ENCODE measurements around the gene SLC27A5. TPM values are rescaled to one million over a fixed set of nuclear protein-coding genes. Genes with fewer than 3 reads are reported as not detected.

The SLC27A5 gene
- total RNA-seq, 1 donor from 2014 or later, result 35.8 TPM

GRCh38 chr19:58482372-58482771 lies 29.4 kb downstream of the SLC27A5 start:
- TF ChIP-seq POLR2A (IDR thresholded peaks at IDR 0.05) (no peak), POLR2AphosphoS5 (IDR thresholded peaks at IDR 0.05; ENCODE audit: insufficient read depth in 1 of 2, low read depth in 1 of 2) (no peak)
- no peak overlapping the region for H3K4me3 ChIP-seq
- intact Hi-C loops (cut with DNase I), result no loop called here
- H3K27me3 ChIP-seq, result no peaks in the 10 kb centered on the region
- no peaks in the 10 kb centered on the region for H3K4me1 ChIP-seq
- DNase-seq (ENCODE audit: extremely low spot score in 2 of 2), result no peak
- no peak overlapping the region for H3K27ac ChIP-seq
- H3K36me3 ChIP-seq, result no peaks in the 10 kb centered on the region
- H3K9me3 ChIP-seq, result no peaks in the 10 kb centered on the region

- Histone ChIP-seq H3K36me3 (no peaks in the 10 kb centered on the region), H3K27ac (no peak overlapping the region), H3K9me3 (no peaks in the 10 kb centered on the region), H3K4me3 (no peak overlapping the region), H3K27me3 (no peaks in the 10 kb centered on the region), H3K4me1 (peaks cover 11% of the 10 kb centered on the region)
- intact Hi-C loops (cut with DNase I), result no loop called here
- DNase-seq (ENCODE audit: extremely low spot score in 2 of 2), result no peak
- TF ChIP-seq POLR2AphosphoS5 (IDR thresholded peaks at IDR 0.05; ENCODE audit: insufficient read depth in 1 of 2, low read depth in 1 of 2) (no peak), POLR2A (IDR thresholded peaks at IDR 0.05) (no peak), CTCF (IDR thresholded peaks at IDR 0.05) (no peak)
Observed at GRCh38 chr19:58480831-58481230, 31.0 kb downstream of the SLC27A5 start.

GRCh38 chr19:58480481-58480830 lies 31.3 kb downstream of the SLC27A5 start:
- H3K27ac ChIP-seq, result no peak overlapping the region
- no peaks in the 10 kb centered on the region for H3K36me3 ChIP-seq
- TF ChIP-seq POLR2AphosphoS5 (IDR thresholded peaks at IDR 0.05; ENCODE audit: insufficient read depth in 1 of 2, low read depth in 1 of 2) (no peak), CTCF (IDR thresholded peaks at IDR 0.05) (no peak), POLR2A (IDR thresholded peaks at IDR 0.05) (no peak)
- no peaks in the 10 kb centered on the region for H3K27me3 ChIP-seq
- intact Hi-C loops (cut with DNase I), result no loop called here
- no peaks in the 10 kb centered on the region for H3K9me3 ChIP-seq
- no peak for DNase-seq (ENCODE audit: extremely low spot score in 2 of 2)
- H3K4me1 ChIP-seq, result peaks cover 12% of the 10 kb centered on the region
- H3K4me3 ChIP-seq, result no peak overlapping the region

GRCh38 chr19:58479736-58480480 lies 31.9 kb downstream of the SLC27A5 start:
- no peaks in the 10 kb centered on the region for H3K27me3 ChIP-seq
- no peaks in the 10 kb centered on the region for H3K9me3 ChIP-seq
- no peak for TF ChIP-seq POLR2AphosphoS5 (IDR thresholded peaks at IDR 0.05; ENCODE audit: insufficient read depth in 1 of 2, low read depth in 1 of 2)
- no peak for TF ChIP-seq POLR2A (IDR thresholded peaks at IDR 0.05)
- TF ChIP-seq CTCF (IDR thresholded peaks at IDR 0.05), result no peak
- H3K4me3 ChIP-seq, result no peak overlapping the region
- intact Hi-C loops (cut with DNase I), result no loop called here
- no peak for DNase-seq (ENCODE audit: extremely low spot score in 2 of 2)
- no peak overlapping the region for H3K27ac ChIP-seq
- H3K4me1 ChIP-seq, result peaks cover 17% of the 10 kb centered on the region
- H3K36me3 ChIP-seq, result no peaks in the 10 kb centered on the region

- TF ChIP-seq POLR2A (IDR thresholded peaks at IDR 0.05), result no peak
- TF ChIP-seq POLR2AphosphoS5 (IDR thresholded peaks at IDR 0.05; ENCODE audit: insufficient read depth in 1 of 2, low read depth in 1 of 2), result no peak
- no peak for TF ChIP-seq CTCF (IDR thresholded peaks at IDR 0.05)
- Histone ChIP-seq H3K4me3 (no peak overlapping the region), H3K36me3 (no peaks in the 10 kb centered on the region), H3K27ac (no peak overlapping the region), H3K27me3 (no peaks in the 10 kb centered on the region), H3K4me1 (peaks cover 20% of the 10 kb centered on the region), H3K9me3 (no peaks in the 10 kb centered on the region)
- no peak for DNase-seq (ENCODE audit: extremely low spot score in 2 of 2)
- intact Hi-C loops (cut with DNase I), result no loop called here
Observed at GRCh38 chr19:58479303-58479702, 32.5 kb downstream of the SLC27A5 start.

Data from vagina (tissue), 2 donors.